HEK293 (cell line): Measurements from ENCODE around the gene SLC4A1AP.

Source experiments
- CTCF ChIA-PET: fragments of 350-600 bp; formaldehyde crosslinking; extraction: SDS; loops from one replicate; lab custom pipeline; 2021; ENCODE audit warnings: antibody characterized with exemption; lab: Yijun Ruan, JAX
- POLR2A ChIA-PET: fragments of 300-600 bp; formaldehyde crosslinking; extraction: SDS; loops from one replicate; lab custom pipeline; 2020; ENCODE audit warnings: antibody characterized with exemption, inconsistent platforms; lab: Yijun Ruan, JAX
- H3K27ac ChIP-seq: fragments of 200-500 bp; sonication (Bioruptor generic); 2 replicates; pipeline ENCODE4 v1.5.1; 2014; ENCODE audit warnings: low read depth, low read length, control low read depth, inconsistent platforms; ENCODE audit errors: extremely low read depth
- H3K36me3 ChIP-seq, 2 experiments: fragments of 200-500 bp in 1 of 2; sonication (Bioruptor generic) in 1 of 2; 1 replicate in 1 of 2; 2 replicates in 1 of 2; pipeline ENCODE4 v1.5.1; 2014 to 2017; ENCODE audit warnings: inconsistent platforms in 2 of 2, low read length in 2 of 2; ENCODE audit not compliant: control insufficient read depth in 2 of 2, insufficient read depth in 1 of 2
- H3K4me1 ChIP-seq: fragments of 200-500 bp; sonication (Bioruptor generic); 2 replicates; pipeline ENCODE4 v1.5.1; 2014; ENCODE audit warnings: mild to moderate bottlenecking, low read length, inconsistent platforms; ENCODE audit not compliant: control insufficient read depth, insufficient read depth
- H3K4me3 ChIP-seq: 2 replicates; pipeline ENCODE4 v1.5.1; 2011; ENCODE audit warnings: low read depth, mild to moderate bottlenecking, control low read depth, low read length, moderate library complexity
- H3K9me3 ChIP-seq: fragments of 200-500 bp; sonication (Bioruptor generic); 2 replicates; pipeline ENCODE4 v1.5.1; 2014; ENCODE audit warnings: low read depth, low read length, inconsistent platforms; ENCODE audit not compliant: control insufficient read depth, insufficient read depth
- BCL11B ChIP-seq: fragments of 450-650 bp; formaldehyde crosslinking; IDR thresholded peaks from 2 replicates; pipeline ENCODE4 v1.5.1; 2016; ENCODE audit warnings: low read depth, missing biosample characterization, missing genetic modification characterization
- BCL6B ChIP-seq: fragments of 450-650 bp; formaldehyde crosslinking; IDR thresholded peaks from 2 replicates; pipeline ENCODE4 v1.5.1; 2017; ENCODE audit warnings: missing biosample characterization, missing genetic modification characterization
- EGR2 ChIP-seq: fragments of 450-650 bp; formaldehyde crosslinking; IDR thresholded peaks from 2 replicates; pipeline ENCODE4 v1.5.1; 2016; ENCODE audit warnings: low read depth, missing biosample characterization, missing genetic modification characterization
- GFI1B ChIP-seq: fragments of 450-650 bp; formaldehyde crosslinking; IDR thresholded peaks from 2 replicates; pipeline ENCODE4 v1.5.1; 2016; ENCODE audit warnings: missing biosample characterization, missing genetic modification characterization
- HOXA7 ChIP-seq: sonication (generic); formaldehyde crosslinking; IDR thresholded peaks from 2 replicates; pipeline ENCODE4 v1.8.1; 2022; ENCODE audit warnings: missing genetic modification reagents, borderline replicate concordance
- IKZF3 ChIP-seq: fragments of 450-650 bp; IDR thresholded peaks from 2 replicates; pipeline ENCODE4 v1.5.0; 2018; ENCODE audit warnings: missing biosample characterization, mild to moderate bottlenecking, missing genetic modification characterization, moderate library complexity
- PRDM4 ChIP-seq: fragments of 450-650 bp; formaldehyde crosslinking; IDR thresholded peaks from 2 replicates; pipeline ENCODE4 v1.5.1; 2017; ENCODE audit warnings: missing biosample characterization, missing genetic modification characterization
- TSHZ1 ChIP-seq: fragments of 450-650 bp; formaldehyde crosslinking; IDR thresholded peaks from 2 replicates; pipeline ENCODE4 v1.5.1; 2016; ENCODE audit warnings: missing biosample characterization, missing genetic modification characterization, borderline replicate concordance
- ZBTB7A ChIP-seq: fragments of 450-650 bp; formaldehyde crosslinking; IDR thresholded peaks from 2 replicates; pipeline ENCODE4 v1.5.1; 2016; ENCODE audit warnings: low read depth, missing biosample characterization, missing genetic modification characterization
- ZNF24 ChIP-seq: fragments of 450-650 bp; formaldehyde crosslinking; IDR thresholded peaks from 2 replicates; pipeline ENCODE4 v1.5.1; 2016; ENCODE audit warnings: missing biosample characterization, missing genetic modification characterization
- ZNF280D ChIP-seq: fragments of 450-650 bp; formaldehyde crosslinking; IDR thresholded peaks from 2 replicates; pipeline ENCODE4 v1.5.1; 2016; ENCODE audit warnings: missing biosample characterization, missing genetic modification characterization
- ZNF302 ChIP-seq: fragments of 450-650 bp; formaldehyde crosslinking; IDR thresholded peaks from 2 replicates; pipeline ENCODE4 v1.5.1; 2016; ENCODE audit warnings: missing biosample characterization, missing genetic modification characterization, low read depth
- ZNF362 ChIP-seq: fragments of 450-650 bp; formaldehyde crosslinking; IDR thresholded peaks from 2 replicates; pipeline ENCODE4 v1.5.1; 2016; ENCODE audit warnings: missing biosample characterization, missing genetic modification characterization
- ZNF521 ChIP-seq: fragments of 450-650 bp; formaldehyde crosslinking; IDR thresholded peaks from 2 replicates; pipeline ENCODE4 v1.5.1; 2017; ENCODE audit warnings: missing biosample characterization, mild to moderate bottlenecking, missing genetic modification characterization
- ZNF544 ChIP-seq: fragments of 450-650 bp; formaldehyde crosslinking; IDR thresholded peaks from 2 replicates; pipeline ENCODE4 v1.5.0; 2017; ENCODE audit warnings: missing biosample characterization, missing genetic modification characterization
- ZNF555 ChIP-seq: fragments of 450-650 bp; formaldehyde crosslinking; conservative IDR thresholded peaks from 2 replicates; pipeline ENCODE4 v1.5.1; 2017; ENCODE audit warnings: missing biosample characterization, mild to moderate bottlenecking, missing genetic modification characterization, inconsistent platforms
- ZNF610 ChIP-seq: fragments of 450-650 bp; formaldehyde crosslinking; IDR thresholded peaks from 2 replicates; pipeline ENCODE4 v1.5.1; 2016; ENCODE audit warnings: missing biosample characterization, missing genetic modification characterization, borderline replicate concordance
- ZNF660 ChIP-seq: fragments of 450-650 bp; IDR thresholded peaks from 2 replicates; pipeline ENCODE4 v1.5.1; 2018; ENCODE audit warnings: missing biosample characterization, mild to moderate bottlenecking, missing genetic modification characterization
- ZNF768 ChIP-seq: fragments of 450-650 bp; formaldehyde crosslinking; IDR thresholded peaks from 2 replicates; pipeline ENCODE4 v1.5.1; 2018; ENCODE audit warnings: missing biosample characterization, mild to moderate bottlenecking, missing genetic modification characterization
- ZNF791 ChIP-seq: fragments of 450-650 bp; formaldehyde crosslinking; IDR thresholded peaks from 2 replicates; pipeline ENCODE4 v1.5.1; 2016; ENCODE audit warnings: missing biosample characterization, missing genetic modification characterization

The SLC4A1AP gene

GRCh38 chr2:27709960-27710575, 46.4 kb downstream of the SLC4A1AP start:
- Histone ChIP-seq H3K4me1 (peaks cover 7% of the 10 kb centered on the region), H3K27ac (no peak overlapping the region), H3K36me3 (no peaks in the 10 kb centered on the region), H3K9me3 (no peaks in the 10 kb centered on the region), H3K4me3 (no peak overlapping the region)
- POLR2A ChIA-PET: no interaction called here
- TF ChIP-seq GFI1B (tag by site-specific recombination) (no peak), ZNF660 (tag by site-specific recombination) (no peak), ZNF362 (tag by site-specific recombination) (no peak), ZNF280D (tag by site-specific recombination) (no peak), BCL11B (tag by site-specific recombination) (no peak), ZBTB7A (tag by site-specific recombination) (no peak), ZNF555 (tag by site-specific recombination) (no peak), HOXA7 (CRISPR knock-in tag) (no peak), PRDM4 (tag by site-specific recombination) (no peak), ZNF768 (no peak), ZNF302 (tag by site-specific recombination) (no peak), BCL6B (tag by site-specific recombination) (no peak), ZNF24 (tag by site-specific recombination) (no peak), IKZF3 (tag by site-specific recombination) (no peak), ZNF521 (tag by site-specific recombination) (no peak), ZNF610 (tag by site-specific recombination) (no peak), TSHZ1 (tag by site-specific recombination) (no peak), ZNF544 (no peak), ZNF791 (no peak), EGR2 (tag by site-specific recombination) (no peak)
- CTCF ChIA-PET: interaction anchor here (0.6 to 1.6 kb wide), 2 partner anchors 13 to 382 kb away, joined by 3 to 13 read pairs; no protein-coding TSS in a partner anchor
